OCI-LY7 (cell line): ENCODE measurements around the gene LRRFIP2. TPM values are rescaled to one million over a fixed set of nuclear protein-coding genes. Genes with fewer than 3 reads are reported as not detected.

Experiments used
- BruUV-seq: library from RNA; stranded (reverse); fragments of 400-500 nt; replicated peaks from 2 replicates; lab custom pipeline; 2021; lab: Mats Ljungman, UMichigan
- CTCF ChIA-PET: fragments of 300-600 bp; sonication (Branson Sonifier 250); formaldehyde crosslinking; loops from one replicate; lab custom pipeline; 2022; ENCODE audit warnings: antibody characterized with exemption; ENCODE audit not compliant: unreplicated experiment; lab: Charles Lee
- POLR2A ChIA-PET: fragments of 300-600 bp; sonication (Branson Sonifier 250); formaldehyde crosslinking; loops from one replicate; lab custom pipeline; 2022; ENCODE audit warnings: antibody characterized with exemption; lab: Charles Lee
- DNase-seq: peaks from one replicate; pipeline ENCODE4 v3.0.0-alpha.2; 2015; ENCODE audit warnings: low spot score
- H2AFZ ChIP-seq: fragments of 200-600 bp; sonication (generic), shearing (Covaris generic); 2 replicates; pipeline ENCODE4 v1.6.1; 2014; ENCODE audit warnings: mild to moderate bottlenecking, antibody characterized with exemption, low read length, moderate library complexity
- H3K27ac ChIP-seq: fragments of 200-600 bp; sonication (generic); 2 replicates; pipeline ENCODE4 v1.5.1; 2014; ENCODE audit warnings: mixed run types, low read depth, mild to moderate bottlenecking, moderate library complexity, low read length, inconsistent platforms; ENCODE audit not compliant: poor library complexity, severe bottlenecking
- H3K36me3 ChIP-seq: fragments of 200-600 bp; sonication (generic); 2 replicates; pipeline ENCODE4 v1.6.1; 2014; ENCODE audit warnings: mild to moderate bottlenecking, antibody characterized with exemption, low read length, moderate library complexity, mixed read lengths; ENCODE audit not compliant: insufficient read depth
- H3K4me1 ChIP-seq: fragments of 200-600 bp; sonication (generic); 2 replicates; pipeline ENCODE4 v1.5.1; 2014; ENCODE audit warnings: mild to moderate bottlenecking, low read length; ENCODE audit not compliant: insufficient read depth, poor library complexity, severe bottlenecking
- H3K4me2 ChIP-seq: fragments of 200-600 bp; sonication (generic); 2 replicates; pipeline ENCODE4 v1.6.1; 2014; ENCODE audit warnings: mild to moderate bottlenecking, low read length
- H3K4me3 ChIP-seq: fragments of 200-600 bp; sonication (generic); 2 replicates; pipeline ENCODE4 v1.5.1; 2014; ENCODE audit warnings: mild to moderate bottlenecking, low read depth, low read length; ENCODE audit not compliant: poor library complexity, severe bottlenecking
- H3K79me2 ChIP-seq: fragments of 200-600 bp; sonication (generic); 2 replicates; pipeline ENCODE4 v1.6.1; 2016; ENCODE audit warnings: low read depth, mild to moderate bottlenecking, low read length, moderate library complexity, mixed read lengths; ENCODE audit not compliant: insufficient read depth
- H3K9me2 ChIP-seq: fragments of 200-600 bp; sonication (generic); 2 replicates; pipeline ENCODE4 v1.6.1; 2016; ENCODE audit warnings: mild to moderate bottlenecking, low read length, mixed read lengths; ENCODE audit not compliant: insufficient read depth
- H3K9me3 ChIP-seq: fragments of 200-600 bp; sonication (generic); 2 replicates; pipeline ENCODE4 v1.6.1; 2014; ENCODE audit warnings: mild to moderate bottlenecking, mixed run types, low read length, mixed read lengths
- H4K20me1 ChIP-seq: fragments of 200-600 bp; sonication (generic); 2 replicates; pipeline ENCODE4 v1.6.1; 2014; ENCODE audit warnings: mild to moderate bottlenecking, antibody characterized with exemption, low read length, moderate library complexity, mixed read lengths; ENCODE audit not compliant: insufficient read depth
- CTCF ChIP-seq: fragments of 200-600 bp; sonication (generic); conservative IDR thresholded peaks from 2 replicates; pipeline ENCODE4 v1.5.1; 2014; ENCODE audit warnings: mild to moderate bottlenecking, antibody characterized with exemption, low read length, moderate library complexity, mixed read lengths
- EZH2phosphoT487 ChIP-seq: fragments of 200-600 bp; sonication (generic); IDR thresholded peaks from 2 replicates; pipeline ENCODE4 v1.6.1; 2018; ENCODE audit warnings: low read depth, borderline replicate concordance, mild to moderate bottlenecking, mixed run types, antibody characterized with exemption, low read length, moderate library complexity, mixed read lengths
- intact Hi-C: fragments of 100-400 bp; cut with micrococcal nuclease; formaldehyde crosslinking; loops from one replicate; pipeline ENCODE4 v1.10.0; 2022; ENCODE audit not compliant: unreplicated experiment
- total RNA-seq, 2 experiments: library from RNA; depleted of rRNA in 1 of 2; stranded (reverse); fragments of >200 nt in 1 of 2; shearing (Covaris generic) in 1 of 2; gene quantifications; 2 replicates each; pipeline ENCODE4 v1.2.3, GENCODE V29; 2014 to 2022

Gene LRRFIP2
- total RNA-seq, 2 experiments from 2014 or later, result 23.7 to 37.3 TPM

- H3K4me2 ChIP-seq, result no peak overlapping the region
- TF ChIP-seq CTCF, result no peak
- no peak for TF ChIP-seq EZH2phosphoT487
- intact Hi-C loops, result no loop called here
These were observed 43.9 kb downstream of the LRRFIP2 start for GRCh38 chr3:37130448-37130847.

GRCh38 chr3:37129871-37130270, 44.5 kb downstream of the LRRFIP2 start:
- Histone ChIP-seq H3K9me3 (no peaks in the 10 kb centered on the region), H4K20me1 (no peaks in the 10 kb centered on the region), H3K36me3 (no peaks in the 10 kb centered on the region), H3K4me2 (no peak overlapping the region), H2AFZ (no peak overlapping the region), H3K4me1 (no peaks in the 10 kb centered on the region), H3K4me3 (no peak overlapping the region), H3K79me2 (no peaks in the 10 kb centered on the region), H3K27ac (no peak overlapping the region), H3K9me2 (no peaks in the 10 kb centered on the region)
- DNase-seq, result no peak
- POLR2A ChIA-PET, result interaction anchor here (0.6 kb wide), 1 partner anchor 138 kb away, joined by 3 read pairs; no protein-coding TSS in a partner anchor
- no TSS peak for BruUV-seq
- CTCF ChIA-PET, result no interaction called here
- intact Hi-C loops, result no loop called here
- TF ChIP-seq CTCF (no peak), EZH2phosphoT487 (no peak)

More at GRCh38 chr3:37130448-37130847, 43.9 kb downstream of the LRRFIP2 start:
- no peaks in the 10 kb centered on the region for H3K9me2 ChIP-seq
- no peak for DNase-seq
- BruUV-seq, result no TSS peak
- no peaks in the 10 kb centered on the region for H3K4me1 ChIP-seq
- H3K9me3 ChIP-seq, result no peaks in the 10 kb centered on the region
- H3K4me3 ChIP-seq, result no peak overlapping the region
- H3K79me2 ChIP-seq, result no peaks in the 10 kb centered on the region
- ChIA-PET POLR2A (no interaction called here), CTCF (no interaction called here)
- no peak overlapping the region for H3K27ac ChIP-seq
- H3K36me3 ChIP-seq, result no peaks in the 10 kb centered on the region
- H2AFZ ChIP-seq, result no peak overlapping the region
- H4K20me1 ChIP-seq, result no peaks in the 10 kb centered on the region

GRCh38 chr3:37127340-37127739, 47.0 kb downstream of the LRRFIP2 start:
- no peak for DNase-seq
- ChIA-PET CTCF (interaction anchor here (0.5 kb wide), 1 partner anchor 205 kb away, joined by 3 read pairs; no protein-coding TSS in a partner anchor), POLR2A (interaction anchor here (0.6 to 1.5 kb wide), 4 partner anchors 9 to 602 kb away, joined by 3 to 5 read pairs (median 4); no protein-coding TSS in a partner anchor)
- no peak for TF ChIP-seq EZH2phosphoT487
- TF ChIP-seq CTCF, result no peak
- Histone ChIP-seq H2AFZ (no peak overlapping the region), H3K27ac (no peak overlapping the region), H3K9me2 (no peaks in the 10 kb centered on the region), H3K4me2 (no peak overlapping the region), H3K4me1 (no peaks in the 10 kb centered on the region), H4K20me1 (no peaks in the 10 kb centered on the region), H3K4me3 (no peak overlapping the region), H3K36me3 (no peaks in the 10 kb centered on the region), H3K9me3 (no peaks in the 10 kb centered on the region), H3K79me2 (no peaks in the 10 kb centered on the region)
- intact Hi-C loops, result no loop called here
- BruUV-seq, result no TSS peak
